H9 (cell line): Measurements from ENCODE around the gene RNF39. TPM values are rescaled to one million over a fixed set of nuclear protein-coding genes. Genes with fewer than 3 reads are reported as not detected.

ENCODE experiments used
- DNase-seq: peaks from one replicate; pipeline ENCODE4 v3.0.0-alpha.2; 2017
- H2AFZ ChIP-seq: one replicate; pipeline ENCODE4 v1.6.1; 2013; ENCODE audit warnings: mild to moderate bottlenecking, low read length, control low read depth, moderate library complexity
- H2AK5ac ChIP-seq: 2 replicates; pipeline ENCODE4 v1.6.1; 2013; ENCODE audit warnings: low read length, control low read depth, mixed read lengths; ENCODE audit not compliant: insufficient read length
- H2BK120ac ChIP-seq: one replicate; pipeline ENCODE4 v1.6.1; 2013; ENCODE audit warnings: low read depth, mild to moderate bottlenecking, low read length, control low read depth, inconsistent platforms; ENCODE audit not compliant: poor library complexity, severe bottlenecking
- H2BK12ac ChIP-seq: 2 replicates; pipeline ENCODE4 v1.6.1; 2013; ENCODE audit warnings: low read length, control low read depth, mixed read lengths, low read depth; ENCODE audit not compliant: insufficient read length
- H2BK15ac ChIP-seq: 2 replicates; pipeline ENCODE4 v1.6.1; 2013; ENCODE audit warnings: low read depth, low read length, control low read depth
- H2BK20ac ChIP-seq: one replicate; pipeline ENCODE4 v1.6.1; 2013; ENCODE audit warnings: low read depth, mild to moderate bottlenecking, low read length, control low read depth, inconsistent platforms; ENCODE audit not compliant: poor library complexity, severe bottlenecking
- H2BK5ac ChIP-seq: 2 replicates; pipeline ENCODE4 v1.6.1; 2013; ENCODE audit warnings: low read length, control low read depth, mixed read lengths; ENCODE audit not compliant: insufficient read length
- H3K14ac ChIP-seq: 2 replicates; pipeline ENCODE4 v1.6.1; 2013; ENCODE audit warnings: low read length, control low read depth; ENCODE audit not compliant: insufficient read depth
- H3K18ac ChIP-seq: 2 replicates; pipeline ENCODE4 v1.6.1; 2013; ENCODE audit warnings: low read depth, mild to moderate bottlenecking, mixed read lengths, low read length, control low read depth; ENCODE audit not compliant: insufficient read length
- H3K23ac ChIP-seq: 2 replicates; pipeline ENCODE4 v1.6.1; 2013; ENCODE audit warnings: low read length, control low read depth, mixed read lengths, low read depth; ENCODE audit not compliant: insufficient read length
- H3K23me2 ChIP-seq: 2 replicates; pipeline ENCODE4 v1.6.1; 2013; ENCODE audit warnings: low read depth, mild to moderate bottlenecking, mixed read lengths, low read length, control low read depth; ENCODE audit not compliant: insufficient read length, poor library complexity, severe bottlenecking
- H3K27ac ChIP-seq: 2 replicates; pipeline ENCODE4 v1.5.1; 2013; ENCODE audit warnings: low read length, control low read depth, mixed read lengths, low read depth; ENCODE audit not compliant: insufficient read length
- H3K27me3 ChIP-seq: 2 replicates; pipeline ENCODE4 v1.6.1; 2013; ENCODE audit warnings: low read length, control low read depth, inconsistent platforms; ENCODE audit not compliant: insufficient read depth
- H3K4ac ChIP-seq: 2 replicates; pipeline ENCODE4 v1.6.1; 2013; ENCODE audit warnings: low read depth, mild to moderate bottlenecking, control low read depth, inconsistent platforms, low read length, moderate library complexity
- H3K4me1 ChIP-seq: 2 replicates; pipeline ENCODE4 v1.6.1; 2013; ENCODE audit warnings: low read length, control low read depth, inconsistent platforms; ENCODE audit not compliant: insufficient read depth
- H3K4me2 ChIP-seq: 2 replicates; pipeline ENCODE4 v1.6.1; 2013; ENCODE audit warnings: low read length, control low read depth, mixed read lengths; ENCODE audit not compliant: insufficient read length, insufficient read depth
- H3K56ac ChIP-seq: 2 replicates; pipeline ENCODE4 v1.6.1; 2013; ENCODE audit warnings: low read depth, mild to moderate bottlenecking, mixed read lengths, low read length, control low read depth; ENCODE audit not compliant: insufficient read length
- H3K79me1 ChIP-seq: 2 replicates; pipeline ENCODE4 v1.6.1; 2013; ENCODE audit warnings: low read depth, mild to moderate bottlenecking, moderate library complexity, low read length, control low read depth, inconsistent platforms; ENCODE audit not compliant: insufficient read depth, poor library complexity, severe bottlenecking
- H3K79me2 ChIP-seq: 2 replicates; pipeline ENCODE4 v1.6.1; 2013; ENCODE audit warnings: low read length, control low read depth, inconsistent platforms; ENCODE audit not compliant: insufficient read depth
- H3K9ac ChIP-seq: 2 replicates; pipeline ENCODE4 v1.6.1; 2013; ENCODE audit warnings: low read length, control low read depth, mixed read lengths; ENCODE audit not compliant: insufficient read length; ENCODE audit errors: extremely low read depth
- H3K9me3 ChIP-seq: one replicate; pipeline ENCODE4 v1.6.1; 2013; ENCODE audit warnings: low read depth, low read length, inconsistent platforms; ENCODE audit not compliant: control insufficient read depth
- H3T11ph ChIP-seq: one replicate; pipeline ENCODE4 v1.6.1; 2013; ENCODE audit warnings: mild to moderate bottlenecking, low read length, control low read depth, inconsistent platforms
- H4K20me1 ChIP-seq: one replicate; pipeline ENCODE4 v1.6.1; 2013; ENCODE audit not compliant: control insufficient read depth, insufficient read length, insufficient read depth
- H4K5ac ChIP-seq: 2 replicates; pipeline ENCODE4 v1.6.1; 2013; ENCODE audit warnings: low read depth, mild to moderate bottlenecking, mixed read lengths, low read length, control low read depth; ENCODE audit not compliant: insufficient read length
- H4K8ac ChIP-seq: replicated peaks from 2 replicates; pipeline ENCODE4 v1.6.1; 2013; ENCODE audit warnings: low read length, control low read depth, mixed read lengths, low read depth; ENCODE audit not compliant: insufficient read length
- H4K91ac ChIP-seq: 2 replicates; pipeline ENCODE4 v1.6.1; 2013; ENCODE audit warnings: low read depth, mild to moderate bottlenecking, moderate library complexity, mixed read lengths, low read length, control low read depth; ENCODE audit not compliant: insufficient read length
- H3K27ac Mint-ChIP-seq, 3 experiments: 2 replicates in 2 of 3; 3 replicates in 1 of 3; pipeline ENCODE4 v1.8.0; 2020 to 2021; ENCODE audit warnings: mixed read lengths in 3 of 3, mild to moderate bottlenecking in 1 of 3, moderate library complexity in 1 of 3
- H3K27me3 Mint-ChIP-seq: 2 replicates; pipeline ENCODE4 v1.8.0; 2021; ENCODE audit warnings: low read depth, mild to moderate bottlenecking, moderate library complexity, mixed read lengths
- H3K36me3 Mint-ChIP-seq, 3 experiments: 2 replicates in 2 of 3; 3 replicates in 1 of 3; pipeline ENCODE4 v1.8.0; 2020 to 2021; ENCODE audit warnings: low read depth in 3 of 3, mixed read lengths in 3 of 3; ENCODE audit not compliant: insufficient read depth in 1 of 3
- H3K4me1 Mint-ChIP-seq, 2 experiments: 2 replicates each; pipeline ENCODE4 v1.8.0; 2020; ENCODE audit warnings: mixed read lengths in 2 of 2
- H3K4me3 Mint-ChIP-seq, 2 experiments: 2 replicates in 1 of 2; 3 replicates in 1 of 2; pipeline ENCODE4 v1.8.0; 2020 to 2021; ENCODE audit warnings: mild to moderate bottlenecking in 2 of 2, mixed read lengths in 2 of 2, moderate library complexity in 1 of 2
- H3K9me3 Mint-ChIP-seq, 2 experiments: 2 replicates in 1 of 2; 3 replicates in 1 of 2; pipeline ENCODE4 v1.8.0; 2020; ENCODE audit warnings: mild to moderate bottlenecking in 2 of 2, mixed read lengths in 2 of 2, moderate library complexity in 1 of 2
- WGBS: extraction: QIAGEN DNeasy Blood & Tissue Kit; methylation state at CpG from one replicate; pipeline ENCODE4 v1.1.7; 2013; ENCODE audit warnings: missing lambda C conversion rate, low lambda C conversion rate, mixed read lengths; ENCODE audit not compliant: insufficient read length; ENCODE audit errors: extremely low coverage; 5-methylcytosine and 5-hydroxymethylcytosine counted together
- total RNA-seq: library from RNA; stranded (reverse); gene quantifications from 2 replicates; pipeline ENCODE4 v1.2.1, GENCODE V29; 2021
- TF ChIP-seq, protein P1 (sequence below): fragments of 200-600 bp; sonication (generic); conservative IDR thresholded peaks from 3 replicates; pipeline ENCODE4 v1.8.0; 2021; ENCODE audit warnings: antibody characterized with exemption, mild to moderate bottlenecking

The RNF39 gene
- total RNA-seq, 1 experiment from 2014 or later: 0.26 TPM

DNA sequence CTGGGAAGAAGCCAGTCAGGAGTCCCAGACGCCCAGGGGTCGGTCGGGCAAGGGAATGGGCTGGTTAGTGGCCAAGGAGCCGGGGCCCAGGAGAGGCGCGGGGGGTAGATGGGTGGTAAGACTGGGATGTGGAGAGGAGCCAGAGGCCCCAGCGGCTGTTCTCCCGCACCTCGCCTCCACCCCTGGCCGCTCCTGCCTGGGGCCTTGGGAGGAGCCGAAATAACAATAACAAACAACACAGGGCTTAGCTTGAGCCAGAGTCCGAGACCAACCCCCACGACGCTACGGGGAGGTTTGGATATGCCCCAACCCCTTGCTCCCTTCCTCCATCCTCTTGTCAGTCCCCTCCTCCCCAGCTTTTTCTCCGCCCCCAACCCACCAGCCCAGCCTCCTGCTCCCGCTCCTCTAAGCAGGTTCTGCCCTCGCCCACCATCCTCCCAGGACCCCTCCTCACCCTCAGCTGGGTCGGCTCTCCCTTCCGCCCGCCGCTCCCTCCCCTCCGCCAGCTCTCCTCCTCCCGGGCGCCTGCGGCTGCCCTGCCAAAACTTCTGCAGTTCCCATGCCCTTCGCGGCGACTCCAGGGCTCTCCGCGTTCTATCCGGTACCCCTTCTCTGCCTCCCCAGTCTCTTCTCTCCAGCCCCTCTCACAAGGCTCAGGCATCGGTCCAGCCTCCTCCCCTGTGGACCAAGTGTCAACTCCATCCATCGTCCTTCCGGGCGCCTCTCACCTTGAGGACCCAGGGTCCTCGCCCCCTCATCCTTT lies 1.1 kb downstream of the RNF39 start:
- Histone ChIP-seq H3K9me3 (no peaks in the 10 kb centered on the region), H4K91ac (no peak overlapping the region), H3K23ac (no peak overlapping the region), H3K79me2 (no peaks in the 10 kb centered on the region), H3T11ph (no peak overlapping the region), H3K27ac (no peak overlapping the region), H2BK20ac (no peak overlapping the region), H4K20me1 (no peaks in the 10 kb centered on the region), H2BK120ac (no peak overlapping the region), H3K79me1 (no peaks in the 10 kb centered on the region), H2BK12ac (no peak overlapping the region), H3K4me1 (no peaks in the 10 kb centered on the region), H3K23me2 (peaks cover 29% of the 10 kb centered on the region), H4K8ac (no peak overlapping the region), H2BK5ac (no peak overlapping the region), H4K5ac (no peak overlapping the region), H3K9ac (no peak overlapping the region), H2BK15ac (no peak overlapping the region), H2AFZ (no peak overlapping the region), H3K27me3 (peaks cover 45% of the 10 kb centered on the region), H3K56ac (no peak overlapping the region), H2AK5ac (no peak overlapping the region), H3K18ac (no peak overlapping the region), H3K14ac (no peak overlapping the region), H3K4ac (no peak overlapping the region), H3K4me2 (peak overlapping the region; percentile 83)
- peaks cover 99% of the 10 kb centered on the region for H3K27me3 Mint-ChIP-seq
- H3K4me1 Mint-ChIP-seq: peaks cover 34 to 36% of the 10 kb centered on the region in 2 experiments
- peaks cover 0 to 3% of the 10 kb centered on the region in 2 experiments; a peak in 2 of 5 replicates for H3K9me3 Mint-ChIP-seq
- peak overlapping the region in 1 of 3 experiments; percentile 86; a peak in 1 of 7 replicates for H3K27ac Mint-ChIP-seq
- H3K36me3 Mint-ChIP-seq: peaks cover 7 to 12% (median 8%) of the 10 kb centered on the region in 3 experiments; a peak in 6 of 7 replicates
- WGBS: no CpG with 5 or more reads among the region's 37 CpGs
- H3K4me3 Mint-ChIP-seq: peak overlapping the region; percentile 73 to 93
- TF ChIP-seq, protein P1, sequence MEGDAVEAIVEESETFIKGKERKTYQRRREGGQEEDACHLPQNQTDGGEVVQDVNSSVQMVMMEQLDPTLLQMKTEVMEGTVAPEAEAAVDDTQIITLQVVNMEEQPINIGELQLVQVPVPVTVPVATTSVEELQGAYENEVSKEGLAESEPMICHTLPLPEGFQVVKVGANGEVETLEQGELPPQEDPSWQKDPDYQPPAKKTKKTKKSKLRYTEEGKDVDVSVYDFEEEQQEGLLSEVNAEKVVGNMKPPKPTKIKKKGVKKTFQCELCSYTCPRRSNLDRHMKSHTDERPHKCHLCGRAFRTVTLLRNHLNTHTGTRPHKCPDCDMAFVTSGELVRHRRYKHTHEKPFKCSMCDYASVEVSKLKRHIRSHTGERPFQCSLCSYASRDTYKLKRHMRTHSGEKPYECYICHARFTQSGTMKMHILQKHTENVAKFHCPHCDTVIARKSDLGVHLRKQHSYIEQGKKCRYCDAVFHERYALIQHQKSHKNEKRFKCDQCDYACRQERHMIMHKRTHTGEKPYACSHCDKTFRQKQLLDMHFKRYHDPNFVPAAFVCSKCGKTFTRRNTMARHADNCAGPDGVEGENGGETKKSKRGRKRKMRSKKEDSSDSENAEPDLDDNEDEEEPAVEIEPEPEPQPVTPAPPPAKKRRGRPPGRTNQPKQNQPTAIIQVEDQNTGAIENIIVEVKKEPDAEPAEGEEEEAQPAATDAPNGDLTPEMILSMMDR: no peak
- peak; percentile 82 for DNase-seq
